Panc1 (cell line): ENCODE results near the gene UTP3.
"Not testable (repeated sequence)": the region's sequence is repeated elsewhere in the genome, so short reads cannot be mapped to it uniquely, and the experiment has no call there.

Experiments used
- POLR2AphosphoS5 ChIP-seq: IDR thresholded peaks from 2 replicates; pipeline ENCODE4 v1.6.1; 2012; ENCODE audit warnings: mild to moderate bottlenecking, low read depth, low read length, moderate library complexity
- SIN3A ChIP-seq: IDR thresholded peaks from 2 replicates; pipeline ENCODE4 v1.6.1; 2012; ENCODE audit warnings: low read depth, mild to moderate bottlenecking, low read length, moderate library complexity, borderline replicate concordance; ENCODE audit not compliant: insufficient read depth
- TCF7L2 ChIP-seq: IDR thresholded peaks from 2 replicates; pipeline ENCODE4 v1.6.1; 2011; ENCODE audit warnings: mild to moderate bottlenecking, low read depth, low read length, inconsistent platforms
- TF ChIP-seq, protein P1 (sequence below): fragments of 450-650 bp; IDR thresholded peaks from 2 replicates; pipeline ENCODE4 v1.5.1; 2017; ENCODE audit warnings: mild to moderate bottlenecking
- TF ChIP-seq, protein P2 (sequence below), 2 experiments: IDR thresholded peaks; 2 replicates each; pipeline ENCODE4 v1.6.1; 2011 to 2012; ENCODE audit warnings: low read depth in 2 of 2, control low read depth in 1 of 2, low read length in 1 of 2, mild to moderate bottlenecking in 1 of 2, moderate library complexity in 1 of 2; ENCODE audit not compliant: insufficient read depth in 1 of 2

DNA sequence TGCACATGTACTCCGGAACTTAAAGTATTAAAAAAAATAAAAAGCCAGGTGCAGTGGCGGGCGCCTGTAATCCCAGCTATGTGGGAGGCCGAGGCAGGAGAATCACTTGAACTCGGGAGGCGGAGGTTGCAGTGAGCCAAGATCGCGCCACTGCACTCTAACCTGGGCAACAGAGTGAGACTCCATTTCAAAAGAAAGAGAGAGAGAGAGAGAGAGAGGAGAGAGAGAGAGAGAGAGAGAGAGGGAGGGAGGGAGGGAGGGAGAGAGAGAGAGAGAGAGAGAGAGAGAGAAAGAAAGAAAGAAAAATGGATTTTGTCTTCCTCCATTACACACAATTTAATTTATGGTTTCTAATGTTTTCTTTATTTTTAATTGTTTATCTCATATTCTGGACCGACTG is 44.5 kb downstream of the UTP3 start:
- TF ChIP-seq POLR2AphosphoS5, TCF7L2, SIN3A: not testable (repeated sequence)
- TF ChIP-seq, protein P1, sequence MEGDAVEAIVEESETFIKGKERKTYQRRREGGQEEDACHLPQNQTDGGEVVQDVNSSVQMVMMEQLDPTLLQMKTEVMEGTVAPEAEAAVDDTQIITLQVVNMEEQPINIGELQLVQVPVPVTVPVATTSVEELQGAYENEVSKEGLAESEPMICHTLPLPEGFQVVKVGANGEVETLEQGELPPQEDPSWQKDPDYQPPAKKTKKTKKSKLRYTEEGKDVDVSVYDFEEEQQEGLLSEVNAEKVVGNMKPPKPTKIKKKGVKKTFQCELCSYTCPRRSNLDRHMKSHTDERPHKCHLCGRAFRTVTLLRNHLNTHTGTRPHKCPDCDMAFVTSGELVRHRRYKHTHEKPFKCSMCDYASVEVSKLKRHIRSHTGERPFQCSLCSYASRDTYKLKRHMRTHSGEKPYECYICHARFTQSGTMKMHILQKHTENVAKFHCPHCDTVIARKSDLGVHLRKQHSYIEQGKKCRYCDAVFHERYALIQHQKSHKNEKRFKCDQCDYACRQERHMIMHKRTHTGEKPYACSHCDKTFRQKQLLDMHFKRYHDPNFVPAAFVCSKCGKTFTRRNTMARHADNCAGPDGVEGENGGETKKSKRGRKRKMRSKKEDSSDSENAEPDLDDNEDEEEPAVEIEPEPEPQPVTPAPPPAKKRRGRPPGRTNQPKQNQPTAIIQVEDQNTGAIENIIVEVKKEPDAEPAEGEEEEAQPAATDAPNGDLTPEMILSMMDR = not testable (repeated sequence)
- TF ChIP-seq, protein P2, sequence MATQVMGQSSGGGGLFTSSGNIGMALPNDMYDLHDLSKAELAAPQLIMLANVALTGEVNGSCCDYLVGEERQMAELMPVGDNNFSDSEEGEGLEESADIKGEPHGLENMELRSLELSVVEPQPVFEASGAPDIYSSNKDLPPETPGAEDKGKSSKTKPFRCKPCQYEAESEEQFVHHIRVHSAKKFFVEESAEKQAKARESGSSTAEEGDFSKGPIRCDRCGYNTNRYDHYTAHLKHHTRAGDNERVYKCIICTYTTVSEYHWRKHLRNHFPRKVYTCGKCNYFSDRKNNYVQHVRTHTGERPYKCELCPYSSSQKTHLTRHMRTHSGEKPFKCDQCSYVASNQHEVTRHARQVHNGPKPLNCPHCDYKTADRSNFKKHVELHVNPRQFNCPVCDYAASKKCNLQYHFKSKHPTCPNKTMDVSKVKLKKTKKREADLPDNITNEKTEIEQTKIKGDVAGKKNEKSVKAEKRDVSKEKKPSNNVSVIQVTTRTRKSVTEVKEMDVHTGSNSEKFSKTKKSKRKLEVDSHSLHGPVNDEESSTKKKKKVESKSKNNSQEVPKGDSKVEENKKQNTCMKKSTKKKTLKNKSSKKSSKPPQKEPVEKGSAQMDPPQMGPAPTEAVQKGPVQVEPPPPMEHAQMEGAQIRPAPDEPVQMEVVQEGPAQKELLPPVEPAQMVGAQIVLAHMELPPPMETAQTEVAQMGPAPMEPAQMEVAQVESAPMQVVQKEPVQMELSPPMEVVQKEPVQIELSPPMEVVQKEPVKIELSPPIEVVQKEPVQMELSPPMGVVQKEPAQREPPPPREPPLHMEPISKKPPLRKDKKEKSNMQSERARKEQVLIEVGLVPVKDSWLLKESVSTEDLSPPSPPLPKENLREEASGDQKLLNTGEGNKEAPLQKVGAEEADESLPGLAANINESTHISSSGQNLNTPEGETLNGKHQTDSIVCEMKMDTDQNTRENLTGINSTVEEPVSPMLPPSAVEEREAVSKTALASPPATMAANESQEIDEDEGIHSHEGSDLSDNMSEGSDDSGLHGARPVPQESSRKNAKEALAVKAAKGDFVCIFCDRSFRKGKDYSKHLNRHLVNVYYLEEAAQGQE (IDR thresholded peaks at IDR 0.05; ENCODE audit: insufficient read depth in 1 of 2, low read depth in 2 of 2, low read length in 1 of 2) = not testable (repeated sequence)
